Common myeloid progenitor, CD34-positive (primary cell): ENCODE data around the gene OR10T2. TPM values are rescaled to one million over a fixed set of nuclear protein-coding genes. Genes with fewer than 3 reads are reported as not detected.
"Not testable (repeated sequence)": the region's sequence is repeated elsewhere in the genome, so short reads cannot be mapped to it uniquely, and the experiment has no call there.

Experiments
- CTCF ChIA-PET: fragments of 350-600 bp; sonication (Branson Sonifier 250); formaldehyde crosslinking; loops from one replicate; lab custom pipeline; 2021; ENCODE audit warnings: antibody characterized with exemption; lab: Charles Lee
- POLR2A ChIA-PET: fragments of 350-600 bp; sonication (Branson Sonifier 250); formaldehyde crosslinking; loops from one replicate; lab custom pipeline; 2021; ENCODE audit warnings: antibody characterized with exemption; lab: Charles Lee
- DNase-seq, 3 donors: peaks; one replicate each; pipeline versions ENCODE4 v3.0.0 to v3.0.0-alpha.2; 2013
- H3K27ac ChIP-seq, 2 experiments: 1 replicate in 1 of 2; 2 replicates in 1 of 2; pipeline ENCODE4 v1.7.0; 2013; ENCODE audit warnings: inconsistent platforms in 2 of 2, low read length in 2 of 2, mild to moderate bottlenecking in 2 of 2, low read depth in 1 of 2, moderate library complexity in 1 of 2; ENCODE audit not compliant: severe bottlenecking in 2 of 2, insufficient read depth in 1 of 2, poor library complexity in 1 of 2
- H3K27me3 ChIP-seq, 5 experiments: replicated peaks in 2 of 5; 1 replicate in 3 of 5; 2 replicates in 2 of 5; pipeline versions ENCODE4 v1.6.1 to v1.7.0; 2013; ENCODE audit warnings: low read length in 4 of 5, mild to moderate bottlenecking in 2 of 5, moderate library complexity in 2 of 5, inconsistent platforms in 1 of 5; ENCODE audit not compliant: insufficient read depth in 5 of 5, control insufficient read depth in 4 of 5
- H3K36me3 ChIP-seq, 4 experiments: 1 replicate in 2 of 4; 2 replicates in 2 of 4; pipeline versions ENCODE4 v1.6.1 to v1.7.0; 2013; ENCODE audit warnings: low read length in 3 of 4, control low read depth in 1 of 4, mild to moderate bottlenecking in 1 of 4; ENCODE audit not compliant: control insufficient read depth in 4 of 4, insufficient read depth in 4 of 4
- H3K4me1 ChIP-seq, 4 experiments: 1 replicate in 3 of 4; 2 replicates in 1 of 4; pipeline versions ENCODE4 v1.6.1 to v1.7.1; 2013; ENCODE audit warnings: low read length in 3 of 4, mild to moderate bottlenecking in 3 of 4, control low read depth in 1 of 4, inconsistent platforms in 1 of 4, moderate library complexity in 1 of 4; ENCODE audit not compliant: control insufficient read depth in 4 of 4, insufficient read depth in 4 of 4; ENCODE audit errors: control extremely low read depth in 1 of 4
- H3K4me3 ChIP-seq, 7 experiments: 1 replicate in 4 of 7; 2 replicates in 3 of 7; pipeline versions ENCODE4 v1.5.1 to v1.7.0; 2013; ENCODE audit warnings: mild to moderate bottlenecking in 7 of 7, low read length in 6 of 7, moderate library complexity in 6 of 7, inconsistent platforms in 2 of 7, low read depth in 2 of 7, control low read depth in 1 of 7; ENCODE audit not compliant: insufficient read depth in 4 of 7, control insufficient read depth in 1 of 7; ENCODE audit errors: extremely low read depth in 1 of 7
- H3K9me3 ChIP-seq, 5 experiments: 1 replicate in 4 of 5; 2 replicates in 1 of 5; pipeline versions ENCODE4 v1.6.1 to v1.7.1; 2013; ENCODE audit warnings: low read length in 4 of 5, mild to moderate bottlenecking in 2 of 5, inconsistent platforms in 1 of 5, low read depth in 1 of 5, moderate library complexity in 1 of 5; ENCODE audit not compliant: control insufficient read depth in 4 of 5, insufficient read depth in 2 of 5; ENCODE audit errors: control extremely low read depth in 1 of 5
- WGBS: methylation state at CpG from one replicate; pipeline ENCODE4 v1.1.5; 2013; ENCODE audit not compliant: insufficient coverage; 5-methylcytosine and 5-hydroxymethylcytosine counted together
- polyA plus RNA-seq: library from polyadenylated mRNA; unstranded; fragments of 120-200 nt; gene quantifications from one replicate; pipeline ENCODE4 v1.2.1, GENCODE V29; 2013

The OR10T2 gene, protein sequence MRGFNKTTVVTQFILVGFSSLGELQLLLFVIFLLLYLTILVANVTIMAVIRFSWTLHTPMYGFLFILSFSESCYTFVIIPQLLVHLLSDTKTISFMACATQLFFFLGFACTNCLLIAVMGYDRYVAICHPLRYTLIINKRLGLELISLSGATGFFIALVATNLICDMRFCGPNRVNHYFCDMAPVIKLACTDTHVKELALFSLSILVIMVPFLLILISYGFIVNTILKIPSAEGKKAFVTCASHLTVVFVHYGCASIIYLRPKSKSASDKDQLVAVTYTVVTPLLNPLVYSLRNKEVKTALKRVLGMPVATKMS
- polyA plus RNA-seq, result not detected

DNA sequence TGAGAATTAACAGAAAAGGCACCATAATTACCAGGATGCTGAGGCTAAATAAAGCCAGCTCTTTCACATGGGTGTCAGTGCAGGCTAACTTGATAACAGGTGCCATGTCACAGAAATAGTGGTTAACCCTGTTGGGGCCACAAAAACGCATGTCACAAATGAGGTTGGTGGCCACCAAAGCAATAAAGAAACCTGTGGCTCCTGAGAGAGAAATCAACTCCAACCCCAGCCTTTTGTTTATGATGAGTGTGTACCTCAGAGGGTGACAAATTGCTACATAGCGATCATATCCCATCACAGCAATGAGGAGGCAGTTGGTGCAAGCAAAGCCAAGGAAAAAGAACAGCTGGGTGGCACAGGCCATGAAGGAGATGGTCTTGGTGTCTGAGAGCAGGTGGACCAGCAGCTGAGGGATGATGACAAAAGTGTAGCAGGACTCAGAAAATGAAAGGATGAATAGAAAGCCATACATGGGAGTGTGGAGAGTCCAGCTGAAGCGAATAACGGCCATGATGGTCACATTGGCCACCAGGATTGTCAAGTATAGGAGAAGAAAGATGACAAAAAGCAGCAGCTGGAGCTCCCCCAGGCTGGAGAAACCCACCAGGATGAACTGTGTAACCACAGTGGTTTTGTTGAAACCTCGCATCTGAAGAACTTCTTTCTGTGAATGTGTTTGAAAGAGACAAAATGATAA lies at the start of gene OR10T2:
OR10T2 (minus strand) TSS at position 649 of the 697 bp plus-strand sequence; CDS start at position 649, 0 bp downstream.
- H3K4me1 ChIP-seq, result peaks cover 0 to 6% (median 0%) of the 10 kb centered on the region in 4 experiments
- H3K27ac ChIP-seq, result no peak within 1 kb of the TSS
- DNase-seq, result no peak
- no peaks in the 10 kb centered on the region for H3K36me3 ChIP-seq
- POLR2A ChIA-PET, result no interaction called here
- no peaks in the 10 kb centered on the region for H3K9me3 ChIP-seq
- no peaks in the 10 kb centered on the region for H3K27me3 ChIP-seq
- WGBS, result 100% methylated on average over 4 of the region's 5 CpGs
- no peak within 1 kb of the TSS for H3K4me3 ChIP-seq
- CTCF ChIA-PET, result no interaction called here

GRCh38 chr1:158445376-158445775 lies 46.1 kb upstream of the OR10T2 start:
- DNase-seq, result no peak
- Histone ChIP-seq H3K4me1 (no peaks in the 10 kb centered on the region), H3K27ac (no peak overlapping the region), H3K36me3 (no peaks in the 10 kb centered on the region), H3K9me3 (no peaks in the 10 kb centered on the region), H3K4me3 (no peak overlapping the region), H3K27me3 (peaks cover 0 to 5% (median 0%) of the 10 kb centered on the region in 5 experiments)
- POLR2A ChIA-PET, result no interaction called here
- CTCF ChIA-PET, result no interaction called here
- 100% methylated on average over 2 of the region's 4 CpGs for WGBS

DNA sequence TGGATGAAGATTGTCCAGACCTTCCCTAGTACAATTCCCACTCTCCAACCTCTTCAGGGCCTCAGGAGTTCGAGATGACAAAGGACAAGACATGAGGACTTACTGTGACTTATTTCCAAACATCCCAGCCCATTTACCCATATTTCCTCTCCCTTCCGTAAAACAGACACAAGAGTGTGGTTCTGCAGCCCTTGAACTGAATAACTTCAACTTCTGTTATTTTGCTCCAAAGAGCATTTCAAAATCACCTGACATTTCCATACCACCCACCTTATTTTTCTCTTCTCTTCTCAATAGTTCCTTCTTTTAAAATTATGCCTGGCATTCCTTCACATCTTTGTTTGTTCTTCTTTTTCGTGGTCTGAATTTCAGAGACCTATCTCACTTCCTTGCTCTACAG lies 35.5 kb upstream of the OR10T2 start:
- ChIA-PET POLR2A (no interaction called here), CTCF (no interaction called here)
- WGBS, result 53% methylated on average over 3 of the region's 3 CpGs
- no peak for DNase-seq
- no peaks in the 10 kb centered on the region for H3K27me3 ChIP-seq
- peaks cover 0 to 2% (median 0%) of the 10 kb centered on the region in 4 experiments for H3K4me1 ChIP-seq
- no peak overlapping the region for H3K27ac ChIP-seq
- H3K4me3 ChIP-seq, result no peak overlapping the region
- peaks cover 0 to 14% (median 5%) of the 10 kb centered on the region in 5 experiments for H3K9me3 ChIP-seq
- no peaks in the 10 kb centered on the region for H3K36me3 ChIP-seq

GRCh38 chr1:158430163-158430562 lies 30.9 kb upstream of the OR10T2 start:
- CTCF ChIA-PET, DNase-seq, POLR2A ChIA-PET, H3K4me1 ChIP-seq, H3K36me3 ChIP-seq, H3K27me3 ChIP-seq, H3K27ac ChIP-seq, H3K4me3 ChIP-seq: not testable (repeated sequence)
- H3K9me3 ChIP-seq, result peaks cover 0 to 16% (median 5%) of the 10 kb centered on the region in 5 experiments
- WGBS, result 100% methylated on average over 1 of the region's 3 CpGs

DNA sequence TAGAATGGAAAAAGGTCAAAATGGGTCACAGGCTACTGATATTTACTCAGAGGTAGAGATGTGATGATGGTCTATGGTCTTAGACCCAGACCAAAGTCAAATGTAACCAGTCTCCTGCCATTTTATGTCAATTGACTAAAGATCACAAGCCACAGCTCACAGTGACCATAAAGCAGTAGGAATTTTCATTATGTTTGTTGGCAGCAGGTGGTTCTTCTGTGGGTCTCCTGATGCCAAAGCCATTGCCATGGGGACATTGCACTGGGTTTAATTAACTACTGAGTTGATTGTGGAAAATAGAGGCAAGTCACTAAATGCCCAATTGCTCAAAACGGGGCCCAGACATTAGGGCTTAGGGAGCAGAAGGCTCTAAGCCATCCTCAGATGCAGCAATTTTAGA lies 26.9 kb upstream of the OR10T2 start, which contains the start of gene OR10K2:
OR10K2 (minus strand) TSS at position 101 of the 400 bp plus-strand sequence. CDS start 5,371 bp downstream, outside the sequence.
- CTCF ChIA-PET, result no interaction called here
- Histone ChIP-seq H3K27me3 (peaks cover 0 to 2% (median 0%) of the 10 kb centered on the region in 5 experiments), H3K4me1 (no peaks in the 10 kb centered on the region), H3K9me3 (peaks cover 0 to 4% (median 0%) of the 10 kb centered on the region in 5 experiments), H3K4me3 (no peak within 1 kb of the TSS), H3K36me3 (no peaks in the 10 kb centered on the region), H3K27ac (no peak within 1 kb of the TSS)
- no peak for DNase-seq
- WGBS, result 100% methylated on average over 1 of the region's 1 CpG
- POLR2A ChIA-PET, result no interaction called here

DNA sequence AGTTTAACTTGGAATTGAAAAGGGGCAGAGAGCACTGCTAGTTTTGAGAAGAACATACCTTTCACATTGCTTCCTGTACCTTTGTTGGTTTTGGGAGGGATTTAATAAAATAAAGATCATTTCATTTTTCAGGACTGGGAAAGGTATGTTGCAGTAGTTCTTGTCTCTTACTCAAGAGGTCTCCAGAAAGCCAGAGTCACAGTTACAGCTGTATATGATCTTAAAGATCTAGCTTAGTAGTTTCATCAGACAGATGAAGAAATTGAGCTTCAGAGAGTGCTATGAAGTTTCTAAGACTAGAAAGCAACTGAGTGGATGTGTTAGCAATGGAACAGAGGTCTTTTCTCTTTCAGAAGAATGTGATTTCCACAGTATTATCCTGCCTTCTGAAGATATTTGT lies 25.8 kb upstream of the OR10T2 start:
- H3K36me3 ChIP-seq, result no peaks in the 10 kb centered on the region
- no peaks in the 10 kb centered on the region for H3K4me1 ChIP-seq
- no peak overlapping the region for H3K27ac ChIP-seq
- no peak for DNase-seq
- ChIA-PET POLR2A (interaction anchor here (0.6 kb wide), 1 partner anchor 484 kb away, joined by 5 read pairs; no protein-coding TSS in a partner anchor), CTCF (no interaction called here)
- H3K27me3 ChIP-seq, result peaks cover 0 to 2% (median 0%) of the 10 kb centered on the region in 5 experiments
- no peak overlapping the region for H3K4me3 ChIP-seq
- peaks cover 0 to 2% (median 0%) of the 10 kb centered on the region in 5 experiments for H3K9me3 ChIP-seq

DNA sequence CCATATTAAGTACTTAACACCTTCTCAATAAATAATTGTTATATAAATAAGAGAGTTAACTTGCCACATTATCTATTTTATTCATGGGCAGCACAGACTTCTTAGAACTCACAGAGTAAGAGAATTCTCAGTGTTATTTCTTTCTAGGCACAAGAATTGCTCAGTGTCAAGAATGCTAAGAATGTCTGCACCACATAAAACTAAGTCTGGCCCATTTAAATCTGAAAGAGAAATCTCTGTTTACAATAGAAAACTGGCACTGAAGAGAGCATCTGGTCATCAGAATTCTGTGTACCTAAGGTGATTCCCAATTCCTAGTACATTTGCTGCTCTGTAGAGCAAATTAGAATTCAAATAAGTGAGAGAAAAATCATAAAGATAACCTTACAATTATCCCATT lies 22.9 kb upstream of the OR10T2 start:
- no peak overlapping the region for H3K4me3 ChIP-seq
- peaks cover 0 to 2% (median 0%) of the 10 kb centered on the region in 5 experiments for H3K9me3 ChIP-seq
- H3K27me3 ChIP-seq, result peaks cover 0 to 2% (median 0%) of the 10 kb centered on the region in 5 experiments
- POLR2A ChIA-PET, result no interaction called here
- H3K4me1 ChIP-seq, result no peaks in the 10 kb centered on the region
- CTCF ChIA-PET, result no interaction called here
- H3K27ac ChIP-seq, result no peak overlapping the region
- no peaks in the 10 kb centered on the region for H3K36me3 ChIP-seq
- DNase-seq, result no peak
